SK-N-MC (cell line): ENCODE results near the gene NHSL1.

Experiments used
- EZH2 ChIP-seq: fragments of 200-600 bp; sonication (generic); IDR thresholded peaks from one replicate; pipeline ENCODE4 v1.6.1; 2017; ENCODE audit warnings: antibody characterized with exemption
- FOXP2 ChIP-seq: optimal IDR thresholded peaks from 2 replicates; pipeline ENCODE3; 2011; ENCODE audit warnings: mild to moderate bottlenecking, moderate library complexity; ENCODE audit not compliant: insufficient read depth; ENCODE audit errors: extremely low read length, control extremely low read depth
- POLR2AphosphoS5 ChIP-seq: IDR thresholded peaks from 2 replicates; pipeline ENCODE4 v1.6.1; 2012; ENCODE audit warnings: mild to moderate bottlenecking, low read depth, low read length, borderline replicate concordance

DNA sequence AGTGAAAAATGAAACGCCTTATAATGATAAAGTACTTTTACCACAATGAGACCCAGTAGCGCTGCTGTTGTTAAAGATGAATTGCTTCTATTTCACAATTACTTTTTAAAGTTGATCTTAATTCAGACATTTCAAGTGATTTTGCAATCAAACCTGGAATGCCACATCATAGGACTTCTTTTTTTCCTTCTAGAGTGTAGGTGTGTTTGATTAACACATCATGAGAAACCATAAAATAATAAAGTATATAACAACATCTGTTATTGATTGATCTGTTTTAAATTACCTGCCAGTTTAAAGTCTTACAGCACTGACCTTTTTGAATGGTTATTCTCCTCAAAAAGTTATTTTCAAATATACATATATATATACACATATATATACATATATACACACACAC, 56.6 kb downstream of the NHSL1 start:
- TF ChIP-seq EZH2: no peak
- TF ChIP-seq POLR2AphosphoS5: no peak
- no peak for TF ChIP-seq FOXP2
